Heart left ventricle (tissue), 16 donors: Measurements from ENCODE around the gene OTUD1. TPM values are rescaled to one million over a fixed set of nuclear protein-coding genes. Genes with fewer than 3 reads are reported as not detected.

Source experiments
- ATAC-seq, 4 donors: fragments of 200-7000 bp; cut with Tn5 transposase; one replicate each; pipeline ENCODE4 v1.9.1; 2020 to 2022; ENCODE audit warnings: moderate library complexity in 4 of 4, mild to moderate bottlenecking in 3 of 4, moderate number of reproducible peaks in 1 of 4
- DNase-seq, 5 donors: peaks; one replicate each; pipeline ENCODE4 v3.0.0-alpha.2; 2020
- H3K27ac ChIP-seq, 12 donors: fragments of 200-600 bp; sonication (generic) in 4 of 12; one replicate each; pipeline versions ENCODE4 v1.5.0 to v1.8.0; 2016 to 2022; ENCODE audit warnings: mild to moderate bottlenecking in 2 of 12
- H3K27me3 ChIP-seq, 9 donors: fragments of 200-600 bp; sonication (generic) in 2 of 9; one replicate each; pipeline versions ENCODE4 v1.5.1 to v1.8.0; 2016 to 2022; ENCODE audit warnings: mild to moderate bottlenecking in 3 of 9
- H3K36me3 ChIP-seq, 9 donors: fragments of 200-600 bp; sonication (generic) in 2 of 9; one replicate each; pipeline versions ENCODE4 v1.5.0 to v1.8.0; 2018 to 2022; ENCODE audit warnings: mild to moderate bottlenecking in 2 of 9
- H3K4me1 ChIP-seq, 12 donors: fragments of 200-600 bp; sonication (generic) in 4 of 12; one replicate each; pipeline versions ENCODE4 v1.5.0 to v1.8.0; 2016 to 2022; ENCODE audit warnings: mild to moderate bottlenecking in 3 of 12
- H3K4me3 ChIP-seq, 12 donors: fragments of 200-600 bp; sonication (generic) in 4 of 12; one replicate each; pipeline versions ENCODE4 v1.5.0 to v1.8.0; 2017 to 2022; ENCODE audit warnings: mild to moderate bottlenecking in 9 of 12, moderate library complexity in 4 of 12
- H3K9me3 ChIP-seq, 12 donors: fragments of 200-600 bp; sonication (generic) in 4 of 12; one replicate each; pipeline versions ENCODE4 v1.5.0 to v1.8.0; 2016 to 2022; ENCODE audit warnings: mild to moderate bottlenecking in 1 of 12
- POLR2A ChIP-seq, 2 donors: fragments of 450-650 bp; IDR thresholded peaks; one replicate each; pipeline ENCODE4 v1.6.1; 2017; ENCODE audit warnings: antibody characterized with exemption in 2 of 2, mild to moderate bottlenecking in 2 of 2, moderate library complexity in 2 of 2
- WGBS, 4 donors: extraction: QIAGEN DNeasy Blood & Tissue Kit in 2 of 4; methylation state at CpG; one replicate each; pipeline versions ENCODE4 v1.1.5 to v1.1.7; 2013 to 2018; 5-methylcytosine and 5-hydroxymethylcytosine counted together
- intact Hi-C, 10 donors: fragments of 100-400 bp; cut with DNase I; formaldehyde crosslinking; loops; one replicate each; pipeline versions ENCODE4 v1.11.1 to v1.14.2; 2022
- polyA plus RNA-seq, 2 donors: library from polyadenylated mRNA; stranded (reverse); fragments of 200-250 nt; gene quantifications; one replicate each; pipeline ENCODE4 v1.2.3, GENCODE V29; 2013
- total RNA-seq, 9 donors: library from RNA; depleted of rRNA in 2 of 9; stranded (reverse); fragments of >200 nt in 2 of 9; fragmentation: NEBNext Ultra II Directional in 3 of 9; extraction: Animal tissue kit (Norgen Biotek cat#: 25700) in 3 of 9; gene quantifications; one replicate each; pipeline versions ENCODE4 v1.1.0 to v1.2.4, GENCODE V29; 2016 to 2023
- TF ChIP-seq, protein P1 (sequence below), 12 donors: fragments of 200-600 bp; sonication (generic) in 4 of 12; IDR thresholded peaks; one replicate each; pipeline versions ENCODE4 v1.5.0 to v1.8.0; 2018 to 2022; ENCODE audit warnings: antibody characterized with exemption in 12 of 12, mild to moderate bottlenecking in 5 of 12
- donor health status: ischemic (EF 13 %, LVEDD 7.1; RV severe dilation, severe dysfunction).
- donor health status: healthy with polysubstance abuse.
- donor health status: DM: no; HTN: yes; CAD: no.
- donor health status: DM: no; HTN: no; CAD: no.
- donor health status: ischemic (EF 25% LVEDD 6.9; RV normal size, moderate dysfunction).
- donor health status: ischemic (EF 25% LVEDD 5.7; RV mildly dilated, moderate dysfunction).
- donor health status: healthy.
- donor health status: DM: yes; HTN: yes; CAD: no.
- donor health status: ischemic (EF 35%, LVEDD 5.7; RV mildly dilated, moderate dysfunction).
- donor health status: nonischemic (EF 11% LVEDD 7.7; RV severe dilation, severe dysfunction).
- donor health status: DM: yes; HTN: yes; CAD: no.
- donor health status: PGD.
- donor health status: ischemic (EF 29% LVEDD 5.4; RV normal size, mild dysfunction).
- donor health status: nonischemic (EF 23%, LVEDD 6.1; RV moderate dilation, normal function).

The OTUD1 gene
- total and polyA plus RNA-seq, 11 donors = 8.7 to 60.9 (median 19.7) TPM

DNA sequence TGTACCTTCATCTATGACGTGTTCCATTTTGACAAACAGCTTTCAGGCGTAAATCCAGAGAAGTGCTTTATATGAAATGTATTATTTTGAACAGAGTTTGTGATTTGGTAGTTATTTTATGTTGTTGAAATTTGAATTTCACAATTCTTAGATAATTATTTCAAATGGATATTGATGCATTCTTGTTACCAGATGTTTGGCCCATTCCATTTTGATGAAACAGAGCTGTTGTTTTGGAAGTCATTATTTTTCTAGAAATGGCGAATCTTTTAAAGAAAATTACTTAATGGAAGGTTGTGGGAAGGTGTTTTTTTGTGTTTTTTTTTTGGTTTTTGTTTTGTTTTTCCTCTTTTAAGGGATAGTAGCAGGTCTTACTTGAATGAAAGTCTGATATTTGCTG is 2.4 kb downstream of the OTUD1 start:
- TF ChIP-seq, protein P1, sequence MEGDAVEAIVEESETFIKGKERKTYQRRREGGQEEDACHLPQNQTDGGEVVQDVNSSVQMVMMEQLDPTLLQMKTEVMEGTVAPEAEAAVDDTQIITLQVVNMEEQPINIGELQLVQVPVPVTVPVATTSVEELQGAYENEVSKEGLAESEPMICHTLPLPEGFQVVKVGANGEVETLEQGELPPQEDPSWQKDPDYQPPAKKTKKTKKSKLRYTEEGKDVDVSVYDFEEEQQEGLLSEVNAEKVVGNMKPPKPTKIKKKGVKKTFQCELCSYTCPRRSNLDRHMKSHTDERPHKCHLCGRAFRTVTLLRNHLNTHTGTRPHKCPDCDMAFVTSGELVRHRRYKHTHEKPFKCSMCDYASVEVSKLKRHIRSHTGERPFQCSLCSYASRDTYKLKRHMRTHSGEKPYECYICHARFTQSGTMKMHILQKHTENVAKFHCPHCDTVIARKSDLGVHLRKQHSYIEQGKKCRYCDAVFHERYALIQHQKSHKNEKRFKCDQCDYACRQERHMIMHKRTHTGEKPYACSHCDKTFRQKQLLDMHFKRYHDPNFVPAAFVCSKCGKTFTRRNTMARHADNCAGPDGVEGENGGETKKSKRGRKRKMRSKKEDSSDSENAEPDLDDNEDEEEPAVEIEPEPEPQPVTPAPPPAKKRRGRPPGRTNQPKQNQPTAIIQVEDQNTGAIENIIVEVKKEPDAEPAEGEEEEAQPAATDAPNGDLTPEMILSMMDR (IDR thresholded peaks at IDR 0.05) = no peak
- TF ChIP-seq POLR2A (IDR thresholded peaks at IDR 0.05) = no peak
- H3K36me3 ChIP-seq = peaks cover 0 to 34% (median 9%) of the 10 kb centered on the region in 9 donors
- ATAC-seq = no peak
- H3K27ac ChIP-seq = peak overlapping the region; percentile 18 to 99 (median 96)
- no peak for DNase-seq
- WGBS, 4 donors = 31 to 43% (median 37%) methylated on average over 3 of the region's 3 CpGs
- peaks cover 4 to 47% (median 33%) of the 10 kb centered on the region in 12 donors for H3K4me1 ChIP-seq
- H3K4me3 ChIP-seq = peak overlapping the region; percentile 73 to 95 (median 88)
- no peaks in the 10 kb centered on the region for H3K9me3 ChIP-seq
- no peaks in the 10 kb centered on the region for H3K27me3 ChIP-seq
- intact Hi-C loops = loop anchor here in 2 of 10 donors (5.0 to 10.0 kb wide), 2 partner anchors 99 to 1196 kb away; partner anchors contain the start of gene C10orf67 (in 2 of the 2)

DNA sequence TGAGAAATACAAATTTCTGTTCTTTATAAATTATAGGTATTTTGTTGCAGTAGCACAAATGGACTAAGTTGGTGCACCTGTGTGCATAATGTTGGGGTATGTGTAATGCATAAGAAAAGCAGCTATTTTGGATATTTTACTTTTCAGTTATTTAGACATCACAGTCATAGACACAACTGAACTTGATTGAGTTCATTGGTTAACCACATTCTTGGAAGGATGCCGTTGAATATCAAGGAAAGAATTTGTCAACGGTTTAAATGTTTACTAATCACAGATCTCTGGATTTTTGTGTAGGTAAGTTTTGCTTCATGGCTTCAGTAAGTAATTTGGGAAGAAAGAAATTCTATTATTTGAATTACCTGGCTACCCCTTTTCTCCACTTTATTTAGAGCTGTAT is 4.1 kb downstream of the OTUD1 start:
- peak overlapping the region in 6 of 12 donors; percentile 6 to 97 (median 92) for H3K27ac ChIP-seq
- no peak for ATAC-seq
- peaks cover 0 to 40% (median 9%) of the 10 kb centered on the region in 9 donors for H3K36me3 ChIP-seq
- 51 to 60% (median 53%) methylated on average over 2 of the region's 2 CpGs for WGBS, 4 donors
- peak overlapping the region in 11 of 12 donors; percentile 1 to 95 (median 86) for H3K4me3 ChIP-seq
- intact Hi-C loops = loop anchor here in 2 of 10 donors (5.0 to 10.0 kb wide), 2 partner anchors 101 to 1198 kb away; partner anchors contain the start of gene C10orf67 (in 2 of the 2)
- TF ChIP-seq, protein P1 (IDR thresholded peaks at IDR 0.05) = no peak
- TF ChIP-seq POLR2A (IDR thresholded peaks at IDR 0.05) = no peak
- DNase-seq = no peak
- H3K4me1 ChIP-seq = peaks cover 4 to 60% (median 36%) of the 10 kb centered on the region in 12 donors
- no peaks in the 10 kb centered on the region for H3K27me3 ChIP-seq
- no peaks in the 10 kb centered on the region for H3K9me3 ChIP-seq

DNA sequence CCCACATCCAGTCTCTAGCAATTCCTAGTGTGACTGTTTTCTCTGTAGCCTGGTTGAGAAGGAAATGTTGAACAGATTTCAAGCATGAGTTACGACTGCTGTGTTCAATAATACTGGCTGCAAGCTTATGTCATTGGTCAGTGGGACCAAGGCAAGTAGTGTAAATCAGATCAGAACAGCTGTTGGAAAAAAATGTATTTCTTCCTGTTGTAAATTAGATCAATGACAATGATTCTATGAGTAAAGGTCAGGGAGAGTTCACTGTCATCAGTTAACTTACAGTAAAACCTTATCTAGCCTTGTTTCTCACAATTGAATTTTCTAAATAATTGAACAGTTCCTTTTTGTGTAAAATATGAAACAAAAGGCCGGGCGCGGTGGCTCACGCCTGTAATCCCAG is 6.7 kb downstream of the OTUD1 start:
- ATAC-seq = no peak
- H3K4me1 ChIP-seq = peaks cover 4 to 81% (median 39%) of the 10 kb centered on the region in 12 donors
- H3K27me3 ChIP-seq = no peaks in the 10 kb centered on the region
- peaks cover 0 to 45% (median 9%) of the 10 kb centered on the region in 9 donors for H3K36me3 ChIP-seq
- TF ChIP-seq, protein P1 (IDR thresholded peaks at IDR 0.05) = no peak
- H3K9me3 ChIP-seq = no peaks in the 10 kb centered on the region
- no peak for DNase-seq
- 90 to 92% (median 91%) methylated on average over 5 of the region's 5 CpGs for WGBS, 4 donors
- intact Hi-C loops = loop anchor here in 1 of 10 donors (10.0 kb wide), 1 partner anchor 1201 kb away; no protein-coding TSS in a partner anchor
- peak overlapping the region in 1 of 12 donors; percentile 34 for H3K27ac ChIP-seq
- H3K4me3 ChIP-seq = no peak overlapping the region

DNA sequence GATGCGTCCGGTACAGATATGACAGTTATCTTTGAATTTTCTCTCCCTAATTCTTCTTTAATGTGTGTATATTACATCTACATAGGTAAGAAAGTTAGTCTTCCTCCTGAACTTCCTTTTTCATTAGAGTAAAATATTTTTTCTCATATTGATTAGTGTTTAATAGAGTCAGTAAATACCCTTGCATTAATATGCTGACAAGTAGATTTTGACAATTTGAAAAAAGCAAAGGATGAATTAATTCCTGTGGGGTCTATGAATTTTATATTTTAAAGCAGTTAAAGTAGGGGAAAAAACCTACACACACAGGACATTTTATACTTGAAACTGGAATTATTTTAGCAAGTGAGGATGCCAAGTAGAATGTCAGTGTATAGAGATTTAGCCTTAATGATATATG is 9.4 kb downstream of the OTUD1 start:
- intact Hi-C loops = loop anchor here in 1 of 10 donors (10.0 kb wide), 1 partner anchor 1204 kb away; no protein-coding TSS in a partner anchor
- DNase-seq (no peak), ATAC-seq (no peak)
- peaks cover 0 to 71% (median 18%) of the 10 kb centered on the region in 12 donors for H3K4me1 ChIP-seq
- H3K27ac ChIP-seq = peak overlapping the region in 3 of 12 donors; percentile 1 to 26 (median 17)
- 92 to 98% (median 95%) methylated on average over 2 of the region's 2 CpGs for WGBS, 4 donors
- no peaks in the 10 kb centered on the region for H3K27me3 ChIP-seq
- peaks cover 0 to 33% (median 4%) of the 10 kb centered on the region in 9 donors for H3K36me3 ChIP-seq
- TF ChIP-seq POLR2A (IDR thresholded peaks at IDR 0.05) = no peak
- TF ChIP-seq, protein P1 (IDR thresholded peaks at IDR 0.05) = no peak
- no peaks in the 10 kb centered on the region for H3K9me3 ChIP-seq
- H3K4me3 ChIP-seq = no peak overlapping the region
